HG03571 (cell line): ENCODE results near the gene TM4SF1.

Experiments used
- ATAC-seq: cut with Tn5 transposase; IDR thresholded peaks from one replicate; pipeline ENCODE4 v1.9.1; 2021; ENCODE audit not compliant: unreplicated experiment

TM4SF1 gene, protein sequence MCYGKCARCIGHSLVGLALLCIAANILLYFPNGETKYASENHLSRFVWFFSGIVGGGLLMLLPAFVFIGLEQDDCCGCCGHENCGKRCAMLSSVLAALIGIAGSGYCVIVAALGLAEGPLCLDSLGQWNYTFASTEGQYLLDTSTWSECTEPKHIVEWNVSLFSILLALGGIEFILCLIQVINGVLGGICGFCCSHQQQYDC

DNA sequence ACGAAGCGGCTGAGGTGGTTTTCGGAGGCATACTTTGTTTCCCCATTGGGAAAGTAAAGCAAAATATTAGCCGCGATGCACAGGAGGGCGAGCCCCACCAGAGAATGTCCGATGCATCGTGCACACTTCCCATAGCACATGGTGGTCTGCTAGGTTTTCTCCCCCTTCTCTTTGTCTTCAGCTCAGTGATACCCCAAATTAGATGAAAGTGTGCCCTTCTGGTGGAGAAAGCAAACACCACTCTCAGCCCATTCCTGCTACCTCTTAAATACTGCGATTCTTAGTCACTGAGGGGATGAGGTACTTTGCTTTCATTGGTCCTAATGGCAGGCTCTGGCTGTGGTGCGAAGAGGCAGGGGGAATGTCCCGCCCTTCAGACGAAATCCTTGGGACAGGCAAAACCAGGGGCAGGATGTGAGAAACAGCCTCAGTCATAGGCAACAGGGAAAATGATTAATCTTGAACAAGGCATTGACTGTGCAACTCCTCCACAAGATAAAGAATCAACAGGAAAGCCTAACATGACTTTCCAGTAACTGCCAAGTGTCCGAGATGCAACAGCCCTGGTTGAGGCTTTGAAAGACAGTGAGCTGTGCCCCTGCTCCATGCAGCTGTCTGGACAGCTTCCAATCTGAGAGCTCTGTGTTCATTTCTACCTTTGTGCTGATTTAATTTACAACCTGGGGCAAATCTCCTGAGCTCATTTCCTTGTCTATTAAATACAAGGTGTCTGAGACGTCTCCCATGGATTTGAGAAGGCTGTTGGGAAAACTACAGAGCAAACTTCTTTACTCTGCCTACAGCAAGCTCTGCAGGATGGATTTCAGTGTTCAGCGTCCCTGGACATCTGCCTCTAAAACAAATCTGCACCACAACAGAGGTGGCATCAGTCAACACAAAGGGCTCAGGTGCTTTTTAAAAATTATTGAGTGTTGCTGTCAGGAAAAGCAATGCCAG, at the start of gene TM4SF1:
Gene TM4SF1 (minus strand): TSS at position 242 of the 957 bp plus-strand sequence. CDS start 102 bp downstream, at position 140.
- ATAC-seq: no peak

GRCh38 chr3:149426325-149426724, 48.9 kb upstream of the TM4SF1 start:
- ATAC-seq: no peak

- no peak for ATAC-seq
Measured at GRCh38 chr3:149424918-149425317, 47.5 kb upstream of the TM4SF1 start.

DNA sequence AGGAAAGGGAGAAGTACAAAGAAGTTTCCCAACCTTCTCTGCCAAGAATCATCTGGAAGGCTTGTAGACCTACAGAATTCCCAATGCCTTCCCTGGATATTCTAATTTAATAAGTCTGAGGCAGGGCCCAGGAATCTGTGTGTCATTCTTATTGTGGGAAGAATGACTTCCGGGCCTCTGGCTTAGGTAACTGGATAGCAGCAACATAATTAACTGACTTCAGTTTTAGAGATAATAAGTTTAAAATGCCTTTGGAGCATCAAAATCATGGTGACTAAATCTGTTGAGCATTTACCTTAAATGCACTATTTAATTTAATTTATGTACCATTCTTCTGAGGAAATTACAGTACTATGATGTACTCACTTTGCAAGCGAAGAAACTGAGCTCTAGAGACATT, 44.3 kb upstream of the TM4SF1 start:
- no peak for ATAC-seq

DNA sequence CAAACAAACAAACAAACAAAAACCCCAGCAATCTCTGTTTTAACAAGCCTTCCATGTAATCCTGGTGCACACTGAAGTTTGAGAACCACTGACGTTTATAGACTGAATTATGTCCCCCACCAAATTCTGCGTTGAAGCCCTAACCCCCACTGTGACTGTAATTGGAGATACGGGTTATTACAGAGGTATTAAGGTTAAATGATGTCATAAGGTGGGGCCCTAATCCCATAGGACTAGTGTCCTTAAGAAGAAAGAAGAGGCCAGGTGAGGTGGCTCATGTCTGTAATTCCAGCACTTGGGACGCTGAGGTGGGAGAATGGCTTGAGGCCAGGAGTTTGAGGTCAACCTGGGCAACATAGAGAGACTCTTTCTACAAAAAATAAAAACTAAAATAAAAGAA, 42.4 kb upstream of the TM4SF1 start:
- no peak for ATAC-seq

DNA sequence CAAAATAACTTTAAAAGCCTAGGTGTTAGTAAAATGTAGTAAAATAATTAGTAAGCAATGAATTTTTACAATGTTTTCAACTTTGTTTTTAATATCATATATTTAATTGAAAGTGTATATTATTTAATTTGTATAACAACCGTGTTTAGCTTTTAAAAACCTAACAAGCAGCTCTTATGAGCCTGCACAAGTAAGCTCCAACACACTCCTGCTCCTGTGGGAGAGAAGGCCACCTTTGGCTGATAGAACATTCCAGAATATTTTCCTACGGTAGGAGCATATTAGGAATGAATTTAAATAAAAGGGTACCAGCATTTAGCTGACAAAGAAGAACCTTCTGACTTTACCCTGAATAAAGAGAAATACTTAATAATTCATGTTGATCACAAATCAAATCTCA, 40.3 kb upstream of the TM4SF1 start:
- no peak for ATAC-seq

- ATAC-seq: peak; percentile 94
Measured at GRCh38 chr3:149417174-149417573, 39.7 kb upstream of the TM4SF1 start.

GRCh38 chr3:149415484-149415883, 38.0 kb upstream of the TM4SF1 start:
- no peak for ATAC-seq

- no peak for ATAC-seq
Measured at GRCh38 chr3:149414557-149415231, 37.2 kb upstream of the TM4SF1 start.

DNA sequence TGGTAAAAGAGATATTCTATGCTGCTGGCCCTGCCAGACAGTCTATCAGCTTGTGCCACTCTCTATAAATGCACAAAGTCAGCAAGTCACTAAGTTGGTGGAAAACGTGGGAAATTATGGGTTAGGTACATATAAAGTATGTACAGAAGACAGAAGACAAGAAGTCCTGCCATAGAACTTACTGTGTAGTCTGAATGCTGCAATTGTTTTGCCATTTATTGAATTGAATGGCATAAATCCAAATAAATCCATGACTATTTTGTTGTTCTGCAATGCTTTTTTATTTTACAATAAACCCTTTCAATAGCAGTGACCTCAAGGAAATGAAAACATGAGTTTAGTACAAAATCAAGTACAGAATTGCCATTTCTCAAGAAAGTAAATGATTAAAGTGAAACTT, 34.1 kb upstream of the TM4SF1 start:
- no peak for ATAC-seq

DNA sequence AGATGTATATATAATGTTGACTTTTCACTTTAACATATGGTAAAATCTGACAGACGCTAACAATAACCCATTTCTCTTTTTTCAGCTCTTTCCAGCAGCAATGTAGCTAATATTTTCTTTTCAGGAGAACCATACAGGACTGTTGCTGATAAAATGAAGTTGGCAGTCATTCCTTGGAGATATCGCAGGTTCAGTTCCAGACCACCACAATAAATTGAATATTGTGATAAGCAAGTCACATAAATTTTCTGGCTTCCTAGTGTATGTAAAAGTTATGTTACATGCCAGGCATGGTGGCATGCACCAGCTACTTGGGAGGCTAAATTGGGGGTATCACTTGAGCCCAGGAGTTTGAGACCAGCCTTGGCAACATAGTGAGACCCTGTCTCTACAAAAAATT, 31.9 kb upstream of the TM4SF1 start:
- ATAC-seq: no peak

- ATAC-seq: no peak
Measured at GRCh38 chr3:149407898-149408297, 30.4 kb upstream of the TM4SF1 start.

DNA sequence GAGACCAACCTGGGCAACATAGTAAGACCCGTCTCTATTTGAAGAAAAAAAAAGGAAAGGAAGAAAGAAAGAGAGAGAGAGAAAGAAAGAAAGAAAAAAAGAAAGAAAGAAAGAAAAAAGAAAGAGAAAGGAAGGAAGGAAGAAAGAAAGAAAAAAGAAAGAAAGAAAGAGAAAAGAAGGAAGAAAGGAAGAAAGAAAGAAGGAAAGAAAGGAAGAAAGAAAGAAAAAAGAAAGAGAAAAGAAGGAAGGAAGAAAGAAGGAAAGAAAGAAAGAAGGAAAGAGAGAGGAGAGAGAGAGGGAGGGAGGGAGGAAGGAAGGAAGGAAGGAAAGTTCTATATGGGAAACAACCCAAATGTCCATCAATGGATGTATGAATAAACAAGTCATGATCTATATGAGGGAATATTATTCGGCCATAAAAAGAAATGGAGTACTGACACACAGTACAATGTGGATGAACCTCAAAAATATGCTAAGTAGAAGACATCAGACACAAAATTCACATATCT, 28.8 kb upstream of the TM4SF1 start:
- ATAC-seq: no peak

- ATAC-seq: no peak
Measured at GRCh38 chr3:149403443-149403842, 26.0 kb upstream of the TM4SF1 start.

DNA sequence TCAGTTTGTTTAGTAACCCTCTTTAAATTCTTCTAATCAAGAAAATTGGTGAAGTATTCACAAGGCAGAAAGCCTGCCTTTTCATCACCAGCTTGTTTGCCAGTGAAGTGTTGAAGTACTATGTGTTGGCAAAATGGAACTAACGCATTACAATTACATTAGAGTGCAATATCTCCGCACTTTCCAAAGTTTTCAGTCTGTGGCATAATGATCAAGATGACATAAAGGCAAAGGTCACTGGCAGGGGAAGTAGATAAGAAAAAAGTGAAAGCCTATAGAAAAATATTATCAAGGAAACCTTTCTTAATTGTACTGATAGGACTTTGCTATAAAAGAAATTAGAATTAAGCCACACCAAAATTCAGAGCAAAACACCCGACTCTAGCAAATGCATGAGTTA, 25.0 kb upstream of the TM4SF1 start:
- no peak for ATAC-seq

DNA sequence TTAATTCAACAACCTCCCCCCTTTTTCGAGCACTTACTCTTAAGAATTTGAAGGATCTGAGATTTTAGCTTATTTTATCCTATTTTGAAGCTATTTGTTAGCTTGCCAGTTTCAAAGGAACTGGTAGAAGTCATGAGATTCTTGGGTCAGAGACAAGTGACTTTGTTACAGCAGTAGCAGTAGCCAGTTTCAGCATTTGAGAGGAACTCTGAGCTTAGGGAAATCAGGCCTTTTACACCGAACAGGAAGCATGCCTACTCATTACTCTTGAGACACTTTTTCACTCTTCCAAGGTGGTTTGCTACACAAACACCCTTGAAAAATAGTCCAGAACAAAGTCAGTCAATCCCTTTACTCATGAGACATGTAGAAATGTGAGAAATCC, 24.5 kb upstream of the TM4SF1 start:
- no peak for ATAC-seq

- ATAC-seq: no peak
Measured at GRCh38 chr3:149401212-149401925, 23.9 kb upstream of the TM4SF1 start.

DNA sequence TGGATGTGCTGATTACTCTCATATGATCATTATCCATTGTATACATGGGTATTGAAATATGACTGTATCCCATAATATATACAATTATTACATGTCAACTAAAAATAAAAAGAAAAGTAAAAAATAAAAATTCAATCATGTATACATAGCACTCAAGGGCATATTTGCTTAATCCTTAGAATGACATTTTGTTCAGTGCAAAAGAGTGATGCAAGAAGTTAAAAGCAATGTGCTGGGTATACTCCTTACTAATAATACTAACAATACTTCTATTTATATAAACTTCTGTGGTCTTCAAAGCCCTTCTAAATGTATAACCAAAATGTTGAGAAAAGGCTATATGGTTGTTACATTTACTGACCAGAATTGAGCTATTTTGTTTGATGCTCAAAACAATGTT, 23.2 kb upstream of the TM4SF1 start:
- no peak for ATAC-seq

DNA sequence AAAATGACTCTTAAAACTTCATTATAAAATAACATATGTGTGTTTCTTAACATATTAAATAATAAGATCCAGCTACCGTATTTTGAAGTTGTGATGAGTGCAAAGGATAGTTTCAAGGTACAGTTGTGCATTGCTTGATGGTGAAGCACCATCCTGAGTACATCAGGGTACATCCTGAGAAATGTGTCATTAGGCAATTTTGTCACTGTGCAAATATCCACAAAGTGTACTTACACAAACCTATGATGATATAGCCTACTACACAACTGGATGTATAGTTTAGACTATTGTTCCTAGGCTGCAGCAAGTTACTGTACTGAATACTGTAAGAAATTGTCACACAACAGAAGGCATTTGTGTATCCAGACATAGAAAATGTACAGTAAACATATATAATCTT, 20.8 kb upstream of the TM4SF1 start:
- no peak for ATAC-seq

DNA sequence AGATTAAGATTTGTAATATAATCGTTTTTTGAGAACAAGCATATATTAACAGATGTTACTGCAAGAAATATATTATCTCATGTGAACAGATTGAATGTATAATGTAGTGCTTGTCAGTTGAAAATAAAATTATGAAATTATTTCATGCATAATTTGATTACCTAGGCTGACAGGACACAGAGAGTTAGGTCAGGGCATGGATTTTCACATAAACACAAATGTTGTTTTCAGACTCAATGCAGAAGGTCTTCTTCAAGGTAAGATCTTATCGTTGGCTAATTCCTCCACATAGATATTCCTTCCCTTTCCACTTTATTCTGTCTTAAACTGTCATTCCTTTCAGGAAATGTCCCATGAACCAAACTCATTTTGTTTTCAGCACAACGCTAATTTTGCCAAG, 20.1 kb upstream of the TM4SF1 start:
- no peak for ATAC-seq

GRCh38 chr3:149396476-149396875, 19.0 kb upstream of the TM4SF1 start:
- ATAC-seq: no peak
